A549 (cell line): ENCODE results near the gene ELOVL5. TPM values are rescaled to one million over a fixed set of nuclear protein-coding genes. Genes with fewer than 3 reads are reported as not detected.

ENCODE experiments used
- ATAC-seq, 2 experiments: fragments of 200-7000 bp in 1 of 2; fragments of >200 bp in 1 of 2; cut with Nextera tagmentation in 1 of 2; cut with Tn5 transposase in 1 of 2; 3 replicates each; pipeline versions ENCODE4 v1.8.0 to v1.9.1; 2018 to 2020; ENCODE audit warnings: mild to moderate bottlenecking in 1 of 2, moderate library complexity in 1 of 2
- CTCF ChIA-PET: fragments of 300-600 bp; sonication (Branson Sonifier 250); formaldehyde crosslinking; extraction: SDS; loops from one replicate; lab custom pipeline; 2021; ENCODE audit warnings: antibody characterized with exemption, inconsistent platforms; lab: Yijun Ruan, JAX
- POLR2A ChIA-PET: fragments of 350-600 bp; formaldehyde crosslinking; extraction: SDS; loops from one replicate; lab custom pipeline; 2021; ENCODE audit warnings: antibody characterized with exemption, inconsistent platforms; lab: Yijun Ruan, JAX
- DNase-seq, 2 experiments: peaks; one replicate each; pipeline versions ENCODE4 v3.0.0 to v3.0.0-alpha.2; 2011 to 2016; ENCODE audit warnings: low read depth in 1 of 2, low spot score in 1 of 2
- FAIRE-seq: peaks from 2 replicates; lab custom pipeline; 2011; peaks lifted over from hg19 to GRCh38; lab: Jason Lieb, UNC
- H3K27ac ChIP-seq, 2 experiments: fragments of >200 bp; sonication (Bioruptor Twin); formaldehyde crosslinking; 3 replicates each; pipeline ENCODE4 v1.5.1; 2016 to 2017
- H3K4me1 ChIP-seq: fragments of >200 bp; sonication (Bioruptor Twin); formaldehyde crosslinking; 3 replicates; pipeline ENCODE4 v1.6.1; 2016
- H3K4me2 ChIP-seq: fragments of >200 bp; sonication (Bioruptor Twin); formaldehyde crosslinking; 3 replicates; pipeline ENCODE4 v1.6.1; 2016
- H3K4me3 ChIP-seq: fragments of >200 bp; sonication (Bioruptor Twin); formaldehyde crosslinking; 3 replicates; pipeline ENCODE4 v1.5.1; 2016
- H3K9me3 ChIP-seq: fragments of >200 bp; sonication (Bioruptor Twin); formaldehyde crosslinking; 3 replicates; pipeline ENCODE4 v1.6.1; 2016
- ATOH8 ChIP-seq: fragments of 250-450 bp; sonication (Bioruptor Pico); IDR thresholded peaks from 2 replicates; pipeline ENCODE4 v1.5.0; 2020; ENCODE audit warnings: low read depth, mild to moderate bottlenecking, moderate library complexity
- CEBPB ChIP-seq, 2 experiments: fragments of >200 bp in 1 of 2; sonication (Bioruptor Twin) in 1 of 2; formaldehyde crosslinking in 1 of 2; IDR thresholded peaks; 2 replicates each; pipeline ENCODE4 v1.6.1; 2012 to 2016
- CHD4 ChIP-seq: fragments of 200-600 bp; sonication (generic); IDR thresholded peaks from 2 replicates; pipeline ENCODE4 v1.6.1; 2016; ENCODE audit warnings: antibody characterized with exemption, mild to moderate bottlenecking, borderline replicate concordance
- CTCF ChIP-seq: fragments of >200 bp; sonication (Bioruptor Twin); formaldehyde crosslinking; IDR thresholded peaks from 3 replicates; pipeline ENCODE4 v1.5.1; 2016
- EHF ChIP-seq: fragments of 250-450 bp; sonication (Bioruptor Pico); IDR thresholded peaks from 2 replicates; pipeline ENCODE4 v1.5.0; 2020; ENCODE audit warnings: mild to moderate bottlenecking
- FOSB ChIP-seq: fragments of 250-450 bp; sonication (Bioruptor Pico); IDR thresholded peaks from 2 replicates; pipeline ENCODE4 v1.5.0; 2020; ENCODE audit warnings: mild to moderate bottlenecking, moderate library complexity
- FOXS1 ChIP-seq: fragments of 250-450 bp; sonication (Bioruptor Pico); IDR thresholded peaks from 2 replicates; pipeline ENCODE4 v1.5.0; 2020; ENCODE audit warnings: mild to moderate bottlenecking, moderate library complexity
- HES2 ChIP-seq: fragments of >200 bp; sonication (Bioruptor Twin); formaldehyde crosslinking; IDR thresholded peaks from 2 replicates; pipeline ENCODE4 v1.6.1; 2016
- HEYL ChIP-seq: fragments of 250-450 bp; sonication (Bioruptor Pico); IDR thresholded peaks from 2 replicates; pipeline ENCODE4 v1.8.0; 2021; ENCODE audit warnings: mild to moderate bottlenecking, moderate library complexity
- HOXA7 ChIP-seq: fragments of 250-450 bp; sonication (Bioruptor Pico); IDR thresholded peaks from 2 replicates; pipeline ENCODE4 v1.5.0; 2020; ENCODE audit warnings: mild to moderate bottlenecking, moderate library complexity
- HOXB13 ChIP-seq: fragments of 250-450 bp; sonication (Bioruptor Pico); IDR thresholded peaks from 2 replicates; pipeline ENCODE4 v1.5.0; 2020; ENCODE audit warnings: low read depth, mild to moderate bottlenecking, moderate library complexity
- JUN ChIP-seq, 2 experiments: fragments of >200 bp; sonication (Bioruptor Twin); formaldehyde crosslinking; IDR thresholded peaks; 2 replicates in 1 of 2; 3 replicates in 1 of 2; pipeline ENCODE4 v1.6.1; 2016 to 2017
- JUNB ChIP-seq: fragments of >200 bp; sonication (Bioruptor Twin); formaldehyde crosslinking; IDR thresholded peaks from 2 replicates; pipeline ENCODE4 v1.6.1; 2016
- KDM5A ChIP-seq: fragments of 200-600 bp; sonication (generic); IDR thresholded peaks from 2 replicates; pipeline ENCODE4 v1.6.1; 2016; ENCODE audit warnings: antibody characterized with exemption, mild to moderate bottlenecking
- MAX ChIP-seq: IDR thresholded peaks from 2 replicates; pipeline ENCODE4 v1.6.1; 2012
- MYC ChIP-seq: IDR thresholded peaks from 2 replicates; pipeline ENCODE4 v1.6.1; 2012; ENCODE audit warnings: mild to moderate bottlenecking, inconsistent platforms, low read length, improper control_type of control experiment, borderline replicate concordance
- NFE2L2 ChIP-seq: fragments of 150-350 bp; conservative IDR thresholded peaks from 2 replicates; pipeline ENCODE4 v1.6.1; 2014; ENCODE audit warnings: low read length
- RAD21 ChIP-seq, 2 experiments: fragments of >200 bp in 1 of 2; sonication (Bioruptor Twin) in 1 of 2; formaldehyde crosslinking in 1 of 2; IDR thresholded peaks in 1 of 2; conservative IDR thresholded peaks in 1 of 2; 2 replicates in 1 of 2; 3 replicates in 1 of 2; pipeline ENCODE4 v1.6.1; 2012 to 2018; ENCODE audit warnings: inconsistent platforms in 1 of 2
- RCOR1 ChIP-seq: fragments of 150-350 bp; IDR thresholded peaks from 2 replicates; pipeline ENCODE4 v1.6.1; 2014; ENCODE audit warnings: antibody characterized with exemption, low read length, low read depth
- SMC3 ChIP-seq: fragments of >200 bp; sonication (Bioruptor Twin); formaldehyde crosslinking; IDR thresholded peaks from 3 replicates; pipeline ENCODE4 v1.6.1; 2018; ENCODE audit warnings: inconsistent platforms
- TFCP2L1 ChIP-seq: fragments of 250-450 bp; sonication (Bioruptor Pico); IDR thresholded peaks from 2 replicates; pipeline ENCODE4 v1.5.0; 2021; ENCODE audit warnings: mild to moderate bottlenecking
- WGBS: methylation state at CpG from one replicate; pipeline ENCODE4 v1.1.6; 2017; ENCODE audit errors: missing lambda C conversion rate; 5-methylcytosine and 5-hydroxymethylcytosine counted together
- polyA plus RNA-seq, 4 experiments: library from polyadenylated mRNA; depleted of rRNA in 3 of 4; stranded (reverse); fragments of >200 nt; fragmentation: RNase III in 1 of 4; extraction: RNeasy Plus Mini Kit Qiagen cat#74134 plus additional on column Dnase treatment in 1 of 4; gene quantifications; 2 replicates in 3 of 4; 3 replicates in 1 of 4; pipeline ENCODE4 v1.2.3, GENCODE V29; 2011 to 2017
- TF ChIP-seq, protein P1 (sequence below): fragments of >200 bp; sonication (Bioruptor Twin); formaldehyde crosslinking; IDR thresholded peaks from 3 replicates; pipeline ENCODE4 v1.6.1; 2016
- TF ChIP-seq, protein P2 (sequence below): IDR thresholded peaks from 2 replicates; pipeline ENCODE4 v1.6.1; 2012; ENCODE audit warnings: low read depth, borderline replicate concordance
- TF ChIP-seq, protein P3 (sequence below): fragments of 250-450 bp; sonication (Bioruptor Pico); IDR thresholded peaks from 2 replicates; pipeline ENCODE4 v1.5.0; 2021; ENCODE audit warnings: mild to moderate bottlenecking, moderate library complexity, borderline replicate concordance

Gene ELOVL5
- polyA plus RNA-seq, 2 of the 4 experiments (the other 2 are of a cell fraction): 90.9 to 95.4 TPM

DNA sequence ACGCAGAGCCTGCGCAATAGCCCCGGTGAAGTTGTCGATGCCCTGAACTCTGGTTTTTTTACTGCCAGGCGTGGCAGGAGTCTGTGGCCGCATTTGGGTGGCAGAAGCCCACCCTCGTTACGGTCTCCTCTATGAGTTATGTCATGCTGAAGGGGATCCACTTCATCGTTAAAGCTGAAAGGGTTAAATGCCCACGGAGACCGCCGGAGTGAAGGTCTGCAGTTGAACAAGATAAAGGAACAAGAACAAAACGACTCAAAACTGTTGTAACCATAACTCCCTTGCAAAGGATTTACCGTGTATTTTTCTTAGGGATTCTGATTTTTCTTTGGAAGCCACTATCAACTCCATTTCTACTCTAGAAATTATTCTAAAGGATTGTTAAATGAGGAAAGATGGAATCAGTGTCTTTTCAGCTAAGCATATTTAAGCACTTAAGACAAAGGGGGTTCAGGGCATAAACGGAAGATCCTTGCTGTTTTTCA lies 501 bp upstream of the ELOVL5 start:
- CTCF ChIA-PET: interaction anchor here (1.6 kb wide), 1 partner anchor 177 kb away, joined by 5 read pairs; no protein-coding TSS in a partner anchor
- Histone ChIP-seq H3K4me1 (peaks cover 8% of the 10 kb centered on the region; the same call in 2 of the 3 replicates), H3K9me3 (no peaks in the 10 kb centered on the region), H3K27ac (peak overlapping the region; percentile 84 to 92), H3K4me3 (peak overlapping the region; percentile 92), H3K4me2 (peak overlapping the region; percentile 87)
- TF ChIP-seq SMC3 (no peak), MYC (0 out of 2 replicates have a peak, but pooled peaks have one; percentile 8)
- FAIRE-seq (no peak), DNase-seq (no peak), ATAC-seq (no peak)
- POLR2A ChIA-PET: interaction anchor here (4.0 kb wide), 1 partner anchor 10 kb away, joined by 21 read pairs; no protein-coding TSS in a partner anchor
- WGBS: 9% methylated on average over 15 of the region's 15 CpGs

GRCh38 chr6:53347921-53348370 lies 804 bp downstream of the ELOVL5 start:
- 0% methylated on average over 12 of the region's 38 CpGs for WGBS
- Histone ChIP-seq H3K27ac (peak overlapping the region; percentile 84 to 92), H3K9me3 (no peaks in the 10 kb centered on the region), H3K4me2 (peak overlapping the region; percentile 98), H3K4me1 (peaks cover 8% of the 10 kb centered on the region; the same call in 2 of the 3 replicates), H3K4me3 (peak overlapping the region; percentile 92)
- POLR2A ChIA-PET: interaction anchor here (0.7 to 4.0 kb wide), 2 partner anchors 12 to 21 kb away, joined by 9 to 21 read pairs; no protein-coding TSS in a partner anchor
- no peak for FAIRE-seq
- CTCF ChIA-PET: interaction anchor here (1.2 to 1.5 kb wide), 4 partner anchors 10 to 137 kb away, joined by 3 to 4 read pairs (median 4); no protein-coding TSS in a partner anchor
- TF ChIP-seq NFE2L2: no peak
- 0 out of 2 replicates have a peak, but pooled peaks have one; percentile 20 for TF ChIP-seq MAX
- TF ChIP-seq CHD4: no peak
- no peak for TF ChIP-seq FOSB
- no peak for TF ChIP-seq HES2
- no peak for TF ChIP-seq EHF (CRISPR knock-in tag)
- no peak for TF ChIP-seq RAD21 (conservative IDR thresholded peaks at IDR 0.05 in 1 of 2, IDR thresholded peaks at IDR 0.05 in 1 of 2)
- TF ChIP-seq, all 56 proteins: peak for 1
- ATAC-seq: peak; percentile 67 to 81
- DNase-seq: peak in 1 of 2 experiments; percentile 32

GRCh38 chr6:53347250-53347920 lies 1.4 kb downstream of the ELOVL5 start:
- peak overlapping the region; percentile 84 to 92 for H3K27ac ChIP-seq
- ChIA-PET POLR2A (interaction anchor here (0.7 to 4.0 kb wide), 2 partner anchors 12 to 21 kb away, joined by 9 to 21 read pairs; no protein-coding TSS in a partner anchor), CTCF (interaction anchor here (1.2 to 1.5 kb wide), 3 partner anchors 9 to 138 kb away, joined by 3 to 4 read pairs (median 4); no protein-coding TSS in a partner anchor)
- peak overlapping the region; percentile 92 for H3K4me3 ChIP-seq
- no peak for FAIRE-seq
- H3K9me3 ChIP-seq: no peaks in the 10 kb centered on the region
- WGBS: 2% methylated on average over 11 of the region's 23 CpGs
- ATAC-seq: no peak
- peak overlapping the region; percentile 98 for H3K4me2 ChIP-seq
- peaks cover 8% of the 10 kb centered on the region; the same call in 2 of the 3 replicates for H3K4me1 ChIP-seq
- DNase-seq: no peak
- TF ChIP-seq CEBPB (IDR thresholded peaks at IDR 0.05): no peak
- no peak for TF ChIP-seq HOXA7 (CRISPR knock-in tag)
- TF ChIP-seq CTCF: no peak
- no peak for TF ChIP-seq ATOH8 (CRISPR knock-in tag)
- TF ChIP-seq, protein P1, sequence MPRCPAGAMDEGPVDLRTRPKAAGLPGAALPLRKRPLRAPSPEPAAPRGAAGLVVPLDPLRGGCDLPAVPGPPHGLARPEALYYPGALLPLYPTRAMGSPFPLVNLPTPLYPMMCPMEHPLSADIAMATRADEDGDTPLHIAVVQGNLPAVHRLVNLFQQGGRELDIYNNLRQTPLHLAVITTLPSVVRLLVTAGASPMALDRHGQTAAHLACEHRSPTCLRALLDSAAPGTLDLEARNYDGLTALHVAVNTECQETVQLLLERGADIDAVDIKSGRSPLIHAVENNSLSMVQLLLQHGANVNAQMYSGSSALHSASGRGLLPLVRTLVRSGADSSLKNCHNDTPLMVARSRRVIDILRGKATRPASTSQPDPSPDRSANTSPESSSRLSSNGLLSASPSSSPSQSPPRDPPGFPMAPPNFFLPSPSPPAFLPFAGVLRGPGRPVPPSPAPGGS: no peak
- no peak for TF ChIP-seq FOXS1 (CRISPR knock-in tag)
- TF ChIP-seq, protein P2, sequence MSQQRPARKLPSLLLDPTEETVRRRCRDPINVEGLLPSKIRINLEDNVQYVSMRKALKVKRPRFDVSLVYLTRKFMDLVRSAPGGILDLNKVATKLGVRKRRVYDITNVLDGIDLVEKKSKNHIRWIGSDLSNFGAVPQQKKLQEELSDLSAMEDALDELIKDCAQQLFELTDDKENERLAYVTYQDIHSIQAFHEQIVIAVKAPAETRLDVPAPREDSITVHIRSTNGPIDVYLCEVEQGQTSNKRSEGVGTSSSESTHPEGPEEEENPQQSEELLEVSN: no peak
- TF ChIP-seq TFCP2L1: no peak
- no peak for TF ChIP-seq HOXB13 (CRISPR knock-in tag)
- TF ChIP-seq CHD4: no peak
- no peak for TF ChIP-seq KDM5A
- no peak for TF ChIP-seq EHF (CRISPR knock-in tag)
- TF ChIP-seq RCOR1: no peak
- TF ChIP-seq RAD21 (conservative IDR thresholded peaks at IDR 0.05 in 1 of 2, IDR thresholded peaks at IDR 0.05 in 1 of 2): no peak
- TF ChIP-seq, protein P3, sequence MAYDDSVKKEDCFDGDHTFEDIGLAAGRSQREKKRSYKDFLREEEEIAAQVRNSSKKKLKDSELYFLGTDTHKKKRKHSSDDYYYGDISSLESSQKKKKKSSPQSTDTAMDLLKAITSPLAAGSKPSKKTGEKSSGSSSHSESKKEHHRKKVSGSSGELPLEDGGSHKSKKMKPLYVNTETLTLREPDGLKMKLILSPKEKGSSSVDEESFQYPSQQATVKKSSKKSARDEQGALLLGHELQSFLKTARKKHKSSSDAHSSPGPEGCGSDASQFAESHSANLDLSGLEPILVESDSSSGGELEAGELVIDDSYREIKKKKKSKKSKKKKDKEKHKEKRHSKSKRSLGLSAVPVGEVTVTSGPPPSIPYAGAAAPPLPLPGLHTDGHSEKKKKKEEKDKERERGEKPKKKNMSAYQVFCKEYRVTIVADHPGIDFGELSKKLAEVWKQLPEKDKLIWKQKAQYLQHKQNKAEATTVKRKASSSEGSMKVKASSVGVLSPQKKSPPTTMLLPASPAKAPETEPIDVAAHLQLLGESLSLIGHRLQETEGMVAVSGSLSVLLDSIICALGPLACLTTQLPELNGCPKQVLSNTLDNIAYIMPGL (CRISPR knock-in tag): no peak
- TF ChIP-seq JUNB: no peak
- TF ChIP-seq JUN (IDR thresholded peaks at IDR 0.05): no peak
- TF ChIP-seq HEYL (CRISPR knock-in tag): no peak
